Cerebellar nuclear complex (tissue), 1 donor: ENCODE results near the gene CMKLR1.

ENCODE experiments used
- DNase-seq, 2 experiments: peaks; one replicate each; lab custom pipeline; 2025; lab: John Stamatoyannopoulos, UW

The CMKLR1 gene

DNA sequence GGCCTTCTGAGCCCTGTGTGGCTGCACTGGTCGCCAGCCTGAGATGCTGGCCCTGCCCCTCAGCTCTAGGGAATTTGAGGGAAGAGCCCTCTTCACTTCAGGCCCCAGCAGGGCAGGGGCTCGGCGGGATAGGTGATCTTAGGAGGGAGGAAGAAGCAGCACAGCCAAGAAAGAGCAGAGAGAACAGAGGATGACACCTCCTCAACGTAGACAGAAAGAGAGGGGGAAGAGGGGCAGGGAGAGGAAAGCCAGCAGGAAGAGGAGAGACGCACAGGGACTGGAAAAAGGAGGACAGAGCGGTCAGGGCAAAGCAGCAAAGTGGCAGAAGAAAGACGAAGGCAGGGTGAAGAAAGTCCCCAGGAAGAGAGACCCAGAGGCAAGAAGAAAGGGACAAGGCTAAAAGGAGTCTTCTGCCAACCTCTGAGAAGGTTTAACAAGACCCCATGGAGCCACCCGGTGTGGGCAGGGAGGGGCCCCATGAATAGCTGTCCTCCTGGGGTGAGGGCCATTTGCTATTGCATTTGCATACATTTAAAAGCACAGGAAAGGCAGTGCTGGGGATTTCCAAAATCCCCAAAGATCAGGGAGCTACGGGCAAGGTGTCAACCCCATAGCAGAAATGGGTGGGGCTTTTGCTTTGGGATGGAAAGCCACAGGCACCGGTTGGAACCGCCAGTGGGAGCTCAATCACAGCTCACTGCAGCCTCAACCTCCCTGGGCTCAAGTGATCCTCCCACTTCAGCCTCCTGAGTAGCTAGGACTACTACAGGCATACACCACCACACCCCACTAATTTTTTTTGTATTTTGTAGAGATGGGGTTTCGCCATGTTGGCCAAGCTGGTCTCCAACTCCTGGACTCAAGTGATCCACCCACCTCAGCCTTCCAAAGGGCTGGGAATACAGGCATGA, 22.7 kb downstream of the CMKLR1 start:
- DNase-seq, result no peak

DNA sequence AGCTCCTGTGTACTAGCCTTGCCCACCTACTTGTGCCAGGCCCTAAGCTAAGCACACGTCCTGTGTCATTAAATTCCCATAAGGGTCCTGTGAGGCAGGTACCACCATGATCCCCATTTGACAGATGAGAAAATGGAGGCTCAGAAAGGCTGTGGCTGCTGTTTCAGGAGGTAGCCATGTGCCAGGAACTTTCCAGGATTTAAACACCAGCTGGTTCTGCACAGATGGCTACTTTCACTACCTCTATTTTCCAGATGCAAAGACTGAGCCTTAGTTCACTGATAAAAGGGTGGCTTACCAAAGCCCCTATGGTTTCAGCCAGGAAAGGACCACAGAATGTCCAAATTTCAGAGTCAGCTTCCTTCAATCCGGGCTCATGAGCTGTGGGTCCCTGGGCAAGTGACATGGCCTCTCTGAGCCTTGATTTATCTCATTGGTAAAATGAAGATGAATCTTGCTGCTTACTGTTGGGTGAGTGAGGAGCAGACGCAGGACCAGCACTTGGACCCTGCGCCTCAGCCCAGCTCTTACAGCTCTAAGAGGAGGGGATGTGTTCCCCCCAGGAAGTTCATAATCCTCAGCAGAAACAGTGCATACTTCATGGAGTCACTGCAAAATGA, 23.5 kb downstream of the CMKLR1 start:
- no peak for DNase-seq

DNA sequence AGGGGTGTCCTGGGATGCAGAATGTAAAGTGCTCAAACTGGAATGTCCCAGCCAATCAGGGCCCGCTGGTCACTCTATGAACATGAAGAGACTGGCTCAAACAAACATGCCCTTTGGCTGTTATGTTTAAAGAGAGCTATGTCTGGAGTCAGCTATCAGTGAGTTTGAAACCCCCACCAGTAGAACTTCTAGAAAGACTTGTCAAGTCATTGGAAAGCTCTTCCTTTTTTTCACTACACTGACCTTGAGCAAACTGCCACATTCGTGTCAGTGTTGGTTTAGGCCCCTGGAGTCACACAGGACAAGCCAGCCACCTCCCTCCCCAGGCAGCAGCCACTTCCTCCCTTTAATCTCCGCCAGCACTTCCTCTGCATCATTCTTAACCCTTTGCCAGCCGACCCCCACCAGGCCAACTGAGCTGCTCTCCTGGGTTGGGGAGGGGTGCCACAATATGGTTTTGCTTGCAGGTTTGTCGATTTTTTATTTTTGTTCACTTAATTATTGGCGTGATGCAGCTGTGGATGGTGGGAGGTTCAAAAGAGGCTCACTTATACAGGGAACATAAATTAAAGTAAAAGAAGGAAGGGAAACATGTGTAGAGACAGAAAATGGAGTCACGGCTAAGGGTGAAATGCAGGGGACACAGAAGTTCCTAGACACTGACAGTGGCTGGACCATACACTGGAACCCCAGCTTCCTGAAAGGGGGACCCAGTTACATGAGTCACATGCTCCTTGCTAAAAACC, 25.3 kb downstream of the CMKLR1 start:
- no peak for DNase-seq

DNA sequence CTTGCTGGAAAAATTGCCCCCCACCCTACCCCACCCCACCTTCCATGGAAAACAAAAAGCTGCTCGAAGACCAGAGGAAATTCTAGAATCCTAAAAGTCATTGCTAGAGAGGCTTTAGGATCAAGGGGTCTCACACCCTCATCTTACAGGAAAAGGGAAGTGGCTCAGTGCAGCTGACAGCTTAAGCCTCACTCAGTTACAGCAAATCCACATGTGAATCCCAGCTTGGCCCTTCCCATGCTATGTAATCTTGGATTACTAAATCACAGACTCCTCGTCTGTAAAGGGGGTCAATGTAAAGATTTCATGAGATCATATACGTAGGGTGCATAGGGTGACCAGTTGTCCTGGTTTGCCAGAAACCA, 25.9 kb downstream of the CMKLR1 start:
- DNase-seq, result no peak

DNA sequence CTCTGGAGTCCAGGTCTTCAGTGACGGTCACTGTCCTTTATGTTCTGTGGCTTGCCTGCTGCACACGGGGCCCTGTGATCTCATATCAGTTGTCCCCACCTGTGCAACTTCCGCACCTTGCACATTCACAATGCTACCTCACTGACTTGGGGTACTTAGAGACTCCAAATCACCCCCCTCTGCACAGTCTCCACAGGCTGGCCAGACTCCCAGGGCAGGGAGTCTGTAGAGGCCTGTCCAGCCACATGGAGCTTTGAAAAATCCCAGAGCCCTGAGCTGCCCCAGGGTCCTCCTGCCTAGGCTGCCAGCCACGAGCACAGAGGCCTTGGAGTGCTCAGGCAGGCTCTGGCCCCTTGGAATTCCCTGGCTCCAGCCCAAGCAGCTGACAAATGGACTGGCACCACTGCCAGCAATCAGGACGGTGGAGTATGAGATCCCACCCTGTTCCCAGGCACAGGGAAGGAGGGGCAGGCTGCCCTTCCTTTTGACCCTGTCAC, 26.4 kb downstream of the CMKLR1 start:
- DNase-seq, result no peak

DNA sequence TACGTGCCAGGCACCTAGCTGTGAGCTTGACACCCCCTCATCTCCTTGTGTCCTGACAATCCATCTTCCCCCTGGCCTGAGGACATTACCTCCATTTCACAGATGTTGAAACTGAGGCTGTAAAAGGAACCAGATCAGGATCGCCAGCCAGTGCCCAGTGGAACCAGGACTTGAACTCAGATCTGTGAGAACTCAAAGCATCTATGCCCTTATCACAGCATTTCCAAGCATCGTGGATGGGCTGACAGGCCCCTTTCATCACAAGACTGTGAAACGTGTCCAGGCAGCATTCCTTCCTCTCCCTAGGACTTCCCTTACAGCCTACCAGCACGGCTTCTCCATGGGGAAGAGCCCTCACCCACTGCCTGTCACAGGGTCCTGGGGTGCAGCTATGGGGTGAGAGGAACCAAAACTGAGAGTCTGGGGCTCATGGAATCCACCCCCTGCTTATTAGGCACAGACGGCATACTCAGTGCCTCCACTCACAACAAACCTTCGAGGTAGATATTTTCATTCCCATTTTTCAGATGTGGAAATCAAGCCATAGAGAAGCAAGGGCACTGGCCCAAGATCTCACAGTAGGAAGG, 26.9 kb downstream of the CMKLR1 start:
- no peak for DNase-seq

DNA sequence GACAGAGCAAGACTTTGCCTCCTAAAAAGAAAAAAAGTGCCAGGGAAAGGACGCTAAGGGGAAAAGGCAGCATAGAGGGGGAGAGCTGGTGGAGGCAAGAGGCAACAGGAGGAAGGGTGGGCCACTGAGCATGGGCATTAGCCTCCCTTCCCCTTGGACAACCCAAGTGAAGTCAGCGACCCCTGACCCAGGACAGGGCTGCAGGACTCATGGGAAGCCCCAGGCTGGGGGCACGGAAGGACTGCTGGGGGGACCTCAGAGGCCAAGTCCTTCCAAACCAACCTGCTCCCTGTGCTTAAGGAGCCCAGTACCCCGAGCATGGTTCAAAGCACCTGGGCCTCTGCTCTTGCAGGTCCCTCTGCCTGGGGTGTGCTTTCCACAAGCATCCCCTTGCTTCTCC, 27.5 kb downstream of the CMKLR1 start:
- DNase-seq, result no peak

DNA sequence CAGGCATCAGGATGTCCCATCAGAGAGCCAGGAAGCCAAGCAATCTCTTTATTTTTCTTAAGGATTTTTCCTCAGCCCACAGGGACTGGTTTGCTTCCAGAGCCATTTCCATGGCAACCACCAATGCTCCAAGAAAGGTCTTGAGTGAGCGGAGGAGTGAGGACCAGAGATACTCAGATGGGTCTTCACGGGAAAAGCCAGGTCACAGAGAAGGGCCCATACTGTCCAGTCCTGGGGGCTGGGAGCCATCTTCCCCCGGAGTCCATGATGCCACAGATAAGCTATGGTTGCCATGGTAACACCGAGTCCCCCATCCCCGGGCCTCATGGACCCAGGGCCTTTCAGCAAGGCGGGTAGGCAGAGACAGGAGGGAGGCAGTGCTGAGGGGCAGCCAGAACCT, 28.6 kb downstream of the CMKLR1 start:
- no peak for DNase-seq

DNA sequence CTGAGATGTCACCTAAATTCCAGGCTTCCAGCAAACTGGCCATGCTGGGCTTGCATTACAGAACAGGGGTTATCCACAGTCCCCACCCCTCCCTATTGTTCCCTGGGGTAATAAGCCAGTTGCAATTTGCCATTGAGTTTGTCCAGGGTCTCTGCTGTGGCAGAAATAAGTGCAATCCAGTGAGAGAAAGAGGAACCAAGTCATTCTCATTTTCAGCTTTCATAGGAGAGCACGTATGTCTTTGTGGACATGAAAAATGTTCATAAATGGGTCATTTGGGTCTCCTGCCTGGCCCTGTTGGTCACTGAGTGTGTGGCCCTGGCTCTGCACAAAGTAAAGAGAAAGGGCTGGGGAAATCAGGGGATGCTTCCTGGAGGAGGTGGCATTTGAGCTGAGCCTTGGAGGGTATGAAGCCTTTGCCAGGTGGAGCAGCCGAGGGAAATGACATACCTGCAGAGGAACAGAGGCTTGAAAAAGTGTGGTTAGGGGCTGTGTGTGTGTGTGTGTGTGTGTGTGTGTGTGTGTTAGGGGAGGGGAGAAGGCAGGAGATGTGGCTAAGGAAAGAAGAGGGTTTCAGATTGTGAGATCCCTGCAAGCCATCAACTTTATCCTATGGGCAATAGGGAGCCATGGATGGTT, 29.3 kb downstream of the CMKLR1 start:
- DNase-seq, result no peak

DNA sequence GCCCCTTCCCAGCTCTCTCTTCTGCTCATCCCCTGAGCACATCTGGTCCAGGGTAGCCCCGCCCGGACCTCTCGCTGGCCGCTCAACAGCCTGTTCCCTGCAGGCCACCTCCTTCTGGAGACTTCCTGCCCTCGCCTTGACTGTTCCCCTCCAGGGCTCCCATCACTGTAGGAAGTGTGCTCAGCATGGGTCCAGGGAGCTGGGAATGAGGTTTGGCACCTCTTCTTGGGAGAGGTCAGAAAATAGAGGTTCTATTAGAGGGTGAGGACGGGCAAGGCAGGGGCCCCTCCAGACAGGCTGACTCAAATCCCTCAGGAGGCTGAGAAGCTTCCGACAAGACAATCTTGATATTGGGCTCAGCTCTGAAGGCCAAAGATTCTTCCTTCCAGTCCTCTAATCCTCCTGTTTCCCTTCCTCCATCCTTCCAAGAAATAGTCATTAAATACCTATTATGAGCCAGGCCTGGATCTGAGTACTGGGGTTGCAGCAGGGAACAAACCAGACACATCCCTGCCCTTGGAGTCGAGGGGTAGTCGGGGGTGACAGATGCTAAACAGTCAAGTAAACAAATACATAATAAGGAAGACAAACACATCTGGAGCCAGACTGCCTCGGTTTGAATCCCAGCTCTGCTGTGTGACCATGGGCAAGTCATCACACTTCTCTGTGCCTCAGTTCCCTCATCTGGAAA, 30.6 kb downstream of the CMKLR1 start:
- no peak for DNase-seq

DNA sequence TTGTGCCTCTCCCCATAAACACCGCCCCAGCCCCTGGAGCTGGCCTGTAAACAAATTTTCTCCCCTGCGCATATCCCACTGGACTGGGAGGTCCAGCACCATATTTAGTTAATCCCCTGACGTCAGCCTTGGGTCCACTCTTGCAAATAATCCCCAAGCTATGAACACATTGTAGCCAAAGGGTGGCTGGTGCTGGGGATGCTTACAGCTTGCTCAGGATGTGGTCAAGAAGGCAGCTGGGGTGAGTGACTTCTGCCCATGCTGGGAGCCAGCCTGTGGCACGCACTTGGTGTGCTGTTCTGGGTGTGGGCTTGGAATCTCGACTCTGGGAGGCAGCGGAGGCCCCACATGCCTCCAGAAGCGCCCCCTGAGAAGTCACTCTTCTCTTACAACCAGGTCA, 32.1 kb downstream of the CMKLR1 start:
- DNase-seq, result no peak

DNA sequence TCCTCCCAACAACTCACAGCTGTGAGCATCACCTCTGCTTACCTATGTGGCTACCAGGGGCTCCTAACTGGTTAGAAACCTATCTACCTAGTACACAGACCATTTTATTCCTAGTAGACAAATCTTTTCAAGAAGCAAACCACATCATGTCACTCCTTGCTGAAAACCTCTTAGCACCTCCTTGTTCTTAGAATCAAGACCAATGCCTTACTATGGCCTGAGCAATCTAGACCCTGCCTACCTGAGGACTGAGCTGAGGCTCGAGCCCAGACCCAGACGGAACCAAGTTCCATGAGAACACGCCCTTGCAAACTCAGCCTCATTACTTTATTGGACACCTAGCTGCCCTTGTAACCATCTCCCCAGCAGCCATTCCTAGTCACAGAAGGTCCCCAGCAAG, 32.6 kb downstream of the CMKLR1 start:
- no peak for DNase-seq

DNA sequence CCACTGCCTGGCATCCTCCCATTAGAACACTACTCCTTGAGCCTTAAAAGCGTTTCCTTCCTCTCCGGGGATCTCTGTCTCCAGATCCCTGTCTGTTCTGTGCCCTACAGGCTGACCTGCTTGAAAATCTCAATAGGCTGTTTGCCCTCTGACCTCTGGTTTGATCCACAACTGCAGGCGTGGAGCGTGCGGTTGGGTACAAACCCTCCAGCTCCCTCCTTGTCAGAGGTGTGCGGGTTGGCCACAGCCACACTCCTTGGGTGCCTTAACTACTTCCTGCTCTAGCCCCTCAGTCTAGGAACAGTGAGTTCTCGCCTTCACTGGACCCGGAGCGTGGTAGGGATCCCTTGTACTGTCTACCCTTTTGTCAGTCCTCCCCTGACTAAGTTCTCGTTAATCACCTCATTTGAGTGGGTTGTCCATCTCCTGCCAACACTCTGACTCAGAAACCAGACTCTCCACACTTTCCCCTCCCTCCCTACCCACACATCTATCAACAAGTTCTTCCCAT, 33.1 kb downstream of the CMKLR1 start:
- DNase-seq, result no peak

DNA sequence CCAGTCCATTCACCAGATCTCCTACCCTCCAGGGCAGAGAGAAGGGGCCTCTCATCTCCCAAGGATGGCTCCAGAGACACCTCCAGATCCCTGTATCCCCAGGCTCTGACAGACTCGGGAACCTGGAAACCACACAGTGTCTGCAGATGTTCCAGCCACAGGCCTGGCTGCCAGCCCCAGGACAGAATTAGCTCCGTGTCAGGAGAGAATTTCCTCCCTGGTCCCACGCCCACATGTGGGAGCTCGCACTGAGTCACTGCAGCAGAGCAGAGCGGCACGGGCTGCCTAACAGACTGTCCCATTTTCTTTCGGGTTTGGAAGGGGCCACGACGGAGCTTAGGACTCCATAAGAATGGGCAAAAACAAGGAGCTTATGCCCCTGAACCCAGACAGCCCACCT, 33.6 kb downstream of the CMKLR1 start:
- DNase-seq, result no peak

DNA sequence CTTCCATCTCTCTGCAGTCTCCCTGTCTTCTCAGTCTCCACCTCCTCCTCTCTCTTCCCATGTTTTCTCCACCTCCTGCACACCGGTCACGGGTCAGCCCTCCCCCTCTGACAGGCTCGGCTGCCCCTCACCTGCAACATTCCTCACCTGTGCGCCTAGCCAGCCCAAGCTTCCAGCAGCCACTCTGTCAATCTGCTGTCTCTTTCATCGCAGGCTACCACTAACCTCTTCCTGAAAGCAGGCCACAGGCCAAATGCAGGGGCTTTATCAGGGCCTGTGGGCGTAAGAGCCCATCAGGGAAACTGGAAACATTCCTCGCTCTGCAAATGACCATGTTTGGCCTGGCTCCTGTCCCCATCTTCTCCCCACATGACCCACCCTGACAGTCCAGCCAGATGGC, 34.5 kb downstream of the CMKLR1 start:
- DNase-seq, result no peak

DNA sequence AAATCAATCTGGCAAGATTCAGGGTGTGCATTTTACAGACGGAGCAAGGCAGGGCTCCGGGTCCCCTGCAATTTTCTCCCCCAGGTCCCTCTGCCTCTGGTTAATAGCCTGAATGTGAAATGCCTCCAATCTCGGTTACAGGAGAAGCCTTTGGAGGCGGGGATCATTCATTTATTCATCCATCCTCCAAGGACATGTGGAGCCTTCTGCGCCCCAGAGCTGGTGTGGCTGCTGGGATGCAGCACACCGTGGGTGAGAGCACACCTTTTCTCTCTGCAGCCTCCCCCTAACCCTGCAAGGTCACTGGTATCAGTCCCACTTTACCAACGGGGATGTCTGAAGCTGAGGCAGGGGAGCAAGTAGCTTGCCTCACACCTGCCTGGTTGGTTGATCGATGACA, 35.4 kb downstream of the CMKLR1 start:
- DNase-seq, result no peak

DNA sequence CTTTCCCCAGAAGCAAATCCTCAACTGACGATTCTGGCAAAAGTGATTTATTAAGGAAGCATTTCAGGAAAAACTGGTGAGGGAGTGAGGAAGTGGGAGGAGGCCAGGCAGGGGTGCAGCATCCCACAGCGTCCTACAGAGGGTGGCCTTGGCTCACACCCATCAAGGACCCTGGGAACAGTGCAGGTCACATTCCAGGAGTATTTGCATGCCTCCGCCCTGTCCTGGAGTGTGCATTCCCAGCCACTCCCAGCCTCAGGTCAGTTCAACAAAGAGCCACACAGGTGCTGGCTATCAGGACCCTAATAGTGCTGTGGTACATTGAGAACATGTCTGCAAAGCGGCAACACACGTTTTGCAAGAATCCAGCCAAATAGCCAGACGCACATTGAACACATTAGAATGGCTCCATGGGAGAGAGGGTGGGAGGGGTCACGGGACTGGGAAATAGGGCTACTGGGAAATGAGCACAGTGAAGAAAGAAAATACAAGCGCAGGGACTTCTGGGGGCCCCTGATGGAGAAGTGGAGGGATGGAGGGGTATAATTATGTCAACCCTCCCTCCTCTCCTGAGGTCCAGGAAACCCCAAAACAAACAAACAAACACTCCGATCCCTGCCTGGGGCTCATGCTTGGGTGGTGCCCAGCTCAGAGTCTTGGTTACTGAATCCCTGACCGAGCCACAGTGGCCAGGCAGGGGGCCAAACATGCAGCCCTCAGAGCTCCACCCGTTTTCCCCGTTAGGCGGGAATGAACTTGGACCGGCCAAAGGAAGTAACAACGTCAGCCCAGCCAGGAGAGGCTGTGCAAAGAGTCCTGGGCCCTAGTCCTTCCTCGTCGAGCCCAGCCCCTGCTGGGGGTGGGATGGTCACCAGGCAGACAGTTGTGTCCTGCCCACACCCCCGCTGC, 36.5 kb downstream of the CMKLR1 start:
- no peak for DNase-seq

DNA sequence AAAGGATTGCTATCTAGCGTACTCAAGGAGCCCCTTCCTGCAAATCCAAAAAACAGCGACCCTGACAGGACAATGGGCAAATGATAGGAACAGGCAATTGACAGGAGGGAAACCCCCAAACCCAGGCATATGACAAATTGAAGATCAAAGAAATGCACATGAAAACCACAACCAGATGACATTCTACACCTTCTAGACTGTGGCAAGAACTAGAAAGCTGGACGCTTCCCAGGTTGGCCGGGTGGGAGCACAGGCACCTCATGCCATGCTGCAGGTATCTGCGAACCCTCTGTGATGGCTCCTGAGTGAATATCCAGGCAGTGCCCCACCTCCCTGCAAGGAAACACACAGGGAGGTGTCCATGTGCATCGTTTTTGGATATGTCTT, 37.1 kb downstream of the CMKLR1 start:
- DNase-seq, result no peak

DNA sequence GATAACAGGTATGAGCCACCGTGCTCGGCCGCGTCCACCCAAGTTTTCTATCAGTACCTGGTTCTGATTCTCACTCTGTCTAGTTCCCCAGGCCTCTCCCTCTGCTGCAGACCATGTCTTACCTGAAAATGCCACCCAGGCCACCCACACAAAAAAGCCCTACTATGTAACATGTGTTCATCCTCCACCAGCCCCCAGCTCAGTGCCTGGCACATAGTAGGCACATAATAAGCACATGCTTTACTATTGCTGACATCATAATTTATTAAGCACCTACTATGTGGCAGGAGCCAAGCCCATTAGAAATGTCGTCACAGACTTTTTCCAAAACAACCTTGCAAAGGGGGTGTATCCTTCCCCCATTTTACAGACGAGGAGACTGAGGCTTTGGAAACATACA, 37.8 kb downstream of the CMKLR1 start:
- DNase-seq, result no peak
